Gastrocnemius medialis (tissue), 4 donors: Measurements from ENCODE around the gene IL20RB.

Source experiments
- CTCF ChIP-seq, 5 experiments: fragments of 450-650 bp in 3 of 5; fragments of 200-600 bp in 2 of 5; sonication (generic) in 2 of 5; IDR thresholded peaks in 4 of 5; conservative IDR thresholded peaks in 1 of 5; 1 replicate in 4 of 5; 2 replicates in 1 of 5; pipeline ENCODE4 v1.5.1; 2016 to 2019; ENCODE audit warnings: antibody characterized with exemption in 5 of 5, mild to moderate bottlenecking in 3 of 5, moderate library complexity in 3 of 5
- POLR2A ChIP-seq, 2 donors: fragments of 450-650 bp; IDR thresholded peaks; one replicate each; pipeline ENCODE4 v1.6.1; 2017; ENCODE audit warnings: antibody characterized with exemption in 2 of 2, mild to moderate bottlenecking in 2 of 2, moderate library complexity in 2 of 2

- no peak for TF ChIP-seq CTCF (IDR thresholded peaks at IDR 0.05 in 4 of 5, conservative IDR thresholded peaks at IDR 0.05 in 1 of 5)
- no peak for TF ChIP-seq POLR2A (IDR thresholded peaks at IDR 0.05)
Measured at GRCh38 chr3:136910697-136911096, 47.1 kb upstream of the IL20RB start.
